Left ventricle myocardium inferior (tissue), 1 donor: ENCODE results near the gene SH3PXD2A. TPM values are rescaled to one million over a fixed set of nuclear protein-coding genes. Genes with fewer than 3 reads are reported as not detected.
A peak's percentile ranks its signal among the peaks of the same experiment; 100 is the strongest.

Source experiments
- DNase-seq: peaks from one replicate; pipeline ENCODE4 v3.0.0-alpha.2; 2020
- H3K27ac ChIP-seq: fragments of 200-600 bp; replicated peaks from 2 replicates; pipeline ENCODE4 v1.8.0; 2021
- H3K27me3 ChIP-seq: fragments of 200-600 bp; 2 replicates; pipeline ENCODE4 v1.8.0; 2021; ENCODE audit warnings: low read depth
- H3K36me3 ChIP-seq: fragments of 200-600 bp; 2 replicates; pipeline ENCODE4 v1.8.0; 2021
- H3K4me1 ChIP-seq: fragments of 200-600 bp; 2 replicates; pipeline ENCODE4 v1.8.0; 2021
- H3K4me3 ChIP-seq: fragments of 200-600 bp; 2 replicates; pipeline ENCODE4 v1.8.0; 2021; ENCODE audit warnings: mild to moderate bottlenecking, moderate library complexity
- H3K9me3 ChIP-seq: fragments of 200-600 bp; replicated peaks from 2 replicates; pipeline ENCODE4 v1.8.0; 2021
- CTCF ChIP-seq: fragments of 200-600 bp; IDR thresholded peaks from 2 replicates; pipeline ENCODE4 v1.8.0; 2021; ENCODE audit warnings: antibody characterized with exemption, mild to moderate bottlenecking, borderline replicate concordance
- intact Hi-C: fragments of 100-400 bp; cut with micrococcal nuclease; formaldehyde crosslinking; loops from one replicate; pipeline ENCODE4 v1.11.0; 2022
- total RNA-seq: library from RNA; stranded (reverse); fragmentation: NEBNext Ultra II Directional; extraction: Animal tissue kit (Norgen Biotek cat#: 25700); gene quantifications from one replicate; pipeline ENCODE4 v1.2.1, GENCODE V29; 2021
- donor health status: DM: no; HTN: yes; CAD: no; lungs with severe emphysema.

Gene SH3PXD2A
- total RNA-seq, 1 donor from 2014 or later, result 34.4 TPM

GRCh38 chr10:103856797-103857170, 1.4 kb upstream of the SH3PXD2A start:
- no peak overlapping the region for H3K27ac ChIP-seq
- H3K27me3 ChIP-seq, result no peaks in the 10 kb centered on the region
- intact Hi-C loops, result no loop called here
- H3K4me3 ChIP-seq, result no peak overlapping the region
- H3K9me3 ChIP-seq, result no peaks in the 10 kb centered on the region
- TF ChIP-seq CTCF, result no peak
- H3K4me1 ChIP-seq, result peaks cover 43% of the 10 kb centered on the region
- no peak for DNase-seq
- no peaks in the 10 kb centered on the region for H3K36me3 ChIP-seq

- DNase-seq, result no peak
- H3K27me3 ChIP-seq, result no peaks in the 10 kb centered on the region
- no peak for TF ChIP-seq CTCF
- peaks cover 50% of the 10 kb centered on the region for H3K4me1 ChIP-seq
- no peaks in the 10 kb centered on the region for H3K36me3 ChIP-seq
- intact Hi-C loops, result no loop called here
- H3K9me3 ChIP-seq, result no peaks in the 10 kb centered on the region
- peak overlapping the region; percentile 87 for H3K4me3 ChIP-seq
- H3K27ac ChIP-seq, result peak overlapping the region; percentile 87
Observed at GRCh38 chr10:103855852-103856796, 748 bp upstream of the SH3PXD2A start.

- Histone ChIP-seq H3K4me3 (peak overlapping the region; percentile 87), H3K9me3 (no peaks in the 10 kb centered on the region), H3K4me1 (peaks cover 63% of the 10 kb centered on the region), H3K36me3 (no peaks in the 10 kb centered on the region), H3K27me3 (no peaks in the 10 kb centered on the region), H3K27ac (peak overlapping the region; percentile 87)
- peak; percentile 43 for TF ChIP-seq CTCF
- DNase-seq, result peak; percentile 57
- intact Hi-C loops, result no loop called here
Observed at GRCh38 chr10:103854686-103855391, 537 bp downstream of the SH3PXD2A start.

GRCh38 chr10:103854265-103854685, 1.1 kb downstream of the SH3PXD2A start:
- no peak for DNase-seq
- H3K36me3 ChIP-seq, result no peaks in the 10 kb centered on the region
- peaks cover 68% of the 10 kb centered on the region for H3K4me1 ChIP-seq
- no peaks in the 10 kb centered on the region for H3K27me3 ChIP-seq
- no peak for TF ChIP-seq CTCF
- intact Hi-C loops, result no loop called here
- peak overlapping the region; percentile 87 for H3K4me3 ChIP-seq
- peak overlapping the region; percentile 87 for H3K27ac ChIP-seq
- no peaks in the 10 kb centered on the region for H3K9me3 ChIP-seq

GRCh38 chr10:103853428-103854264, 1.7 kb downstream of the SH3PXD2A start:
- Histone ChIP-seq H3K27me3 (no peaks in the 10 kb centered on the region), H3K36me3 (no peaks in the 10 kb centered on the region), H3K9me3 (no peaks in the 10 kb centered on the region), H3K4me3 (peak overlapping the region; percentile 87), H3K27ac (peak overlapping the region; percentile 87), H3K4me1 (peaks cover 74% of the 10 kb centered on the region)
- TF ChIP-seq CTCF, result no peak
- intact Hi-C loops, result no loop called here
- no peak for DNase-seq
